ENCODE results near the gene ZNF512B.
"Not testable (repeated sequence)": the region's sequence is repeated elsewhere in the genome, so short reads cannot be mapped to it uniquely, and the experiment has no call there.

The ZNF512B gene

GRCh38 chr20:63976980-63977738 is 7.4 kb upstream of the ZNF512B start:
- no peak for DNase-seq

DNA sequence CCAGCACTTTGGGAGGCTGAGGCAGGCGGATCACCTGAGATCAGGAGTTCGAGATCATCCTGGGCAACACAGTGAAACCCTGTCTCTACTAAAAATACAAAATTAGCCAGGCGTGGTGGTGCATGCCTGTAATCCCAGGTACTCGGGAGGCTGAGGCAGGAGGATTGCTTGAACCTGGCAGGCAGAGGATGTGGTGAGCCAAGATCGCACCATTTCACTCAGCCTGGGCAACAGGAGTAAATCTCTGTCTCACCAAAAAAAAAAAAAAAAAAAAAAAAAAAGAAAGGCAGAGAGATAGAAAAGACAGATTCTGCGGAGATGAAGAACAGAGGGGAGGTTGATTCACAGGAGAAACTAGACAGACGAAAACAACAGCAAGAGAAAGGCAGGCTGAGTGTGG is 6.8 kb upstream of the ZNF512B start:
- peak; percentile 44 for DNase-seq

- DNase-seq: no peak
Measured at GRCh38 chr20:63974402-63975200, 4.9 kb upstream of the ZNF512B start.

- DNase-seq: peak; percentile 79
Measured at GRCh38 chr20:63973636-63974401, 4.1 kb upstream of the ZNF512B start.

DNA sequence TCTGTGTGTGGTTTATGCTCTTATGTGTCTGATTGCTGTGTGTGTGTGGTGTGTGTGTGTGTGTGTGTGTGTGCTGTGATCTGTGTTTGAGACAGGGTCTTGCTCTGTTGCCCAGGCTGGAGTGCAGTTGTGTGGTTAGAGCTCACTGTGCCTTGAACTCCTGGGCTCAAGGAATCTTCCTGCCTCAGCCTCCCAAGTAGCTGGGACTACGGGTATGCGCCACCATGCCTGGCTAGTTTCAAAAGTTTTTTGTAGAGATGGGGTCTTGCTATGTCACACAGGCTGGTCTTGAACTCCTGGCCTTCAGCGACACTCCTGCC is 3.4 kb upstream of the ZNF512B start:
- DNase-seq: no peak

DNA sequence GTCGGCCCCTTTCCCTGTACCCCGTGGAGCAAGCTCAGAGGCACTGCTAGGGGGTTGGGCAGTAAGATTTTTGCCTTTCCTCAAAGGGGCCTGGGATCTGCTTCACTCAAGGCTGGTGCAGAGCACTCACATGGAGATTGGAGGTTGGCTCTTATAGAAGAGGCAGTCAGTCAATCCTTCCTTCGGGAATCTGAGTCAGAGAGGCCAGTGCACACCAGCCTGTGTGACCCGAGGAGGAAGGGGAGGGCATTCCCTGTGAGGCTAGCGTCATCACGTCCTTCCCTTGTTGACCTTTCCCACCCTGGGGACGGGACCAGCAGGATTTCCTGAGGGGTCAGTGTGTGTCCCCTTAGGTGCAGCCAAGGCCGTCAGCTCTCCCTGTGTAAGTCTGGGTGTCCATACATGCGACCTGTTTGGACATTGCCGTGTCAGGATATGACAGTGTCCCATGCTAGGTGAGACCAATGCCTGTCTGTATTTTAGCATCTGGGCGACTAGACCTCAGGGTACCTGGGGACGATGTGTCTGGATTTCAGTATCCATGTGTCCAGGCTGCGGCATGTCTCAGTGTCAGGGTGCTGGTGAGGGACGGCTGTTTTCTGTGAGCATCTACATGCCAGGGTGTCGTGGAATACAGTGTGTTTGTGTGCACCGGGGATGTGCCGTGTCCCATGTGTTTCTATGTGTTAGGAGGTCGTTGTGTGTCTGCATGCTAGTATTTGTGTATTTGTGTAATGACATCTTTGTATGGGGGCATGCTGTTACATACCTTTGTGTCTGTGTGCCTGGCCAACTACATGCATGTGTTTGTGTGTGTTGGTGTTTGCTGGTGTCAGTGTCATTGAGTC is 2.8 kb upstream of the ZNF512B start:
- no peak for DNase-seq

GRCh38 chr20:63971960-63972311 is 2.2 kb upstream of the ZNF512B start:
- DNase-seq: not testable (repeated sequence)

DNA sequence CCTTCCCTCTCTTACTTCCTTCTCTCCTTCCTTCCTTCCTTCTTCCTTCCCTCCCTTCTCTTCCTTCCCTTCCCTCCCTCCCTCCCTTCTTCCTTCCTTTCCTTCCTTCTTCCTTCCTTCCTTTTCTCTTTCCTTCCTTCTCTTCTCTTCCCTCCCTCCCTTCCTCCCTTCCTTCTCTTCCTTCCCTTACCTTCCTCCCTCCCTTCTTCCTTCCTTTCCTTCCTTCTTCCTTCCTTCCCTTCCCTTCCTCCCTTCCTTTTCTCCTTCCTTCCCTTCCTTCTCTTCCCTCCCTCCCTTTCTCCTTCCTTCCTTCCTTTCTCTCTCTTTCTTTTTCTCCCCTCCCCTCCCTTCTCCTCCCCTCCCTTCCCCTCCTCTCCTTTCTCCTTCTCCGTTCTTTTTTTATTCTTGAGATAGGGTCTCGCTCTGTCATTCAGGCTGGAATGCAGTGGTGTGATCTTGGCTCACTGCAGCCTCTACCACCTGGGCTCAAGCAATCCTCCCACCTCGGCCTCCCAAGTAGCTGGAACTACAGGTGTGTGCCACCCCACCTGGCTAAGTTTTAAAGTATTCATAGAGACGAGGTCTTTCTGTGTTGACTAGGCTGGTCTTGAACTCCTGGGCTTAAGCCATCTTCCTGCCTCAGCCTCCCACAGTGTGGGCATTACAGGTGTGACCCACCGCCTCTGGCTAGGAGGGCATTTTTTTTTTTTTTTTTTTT is 1.1 kb upstream of the ZNF512B start:
- DNase-seq: no peak

DNA sequence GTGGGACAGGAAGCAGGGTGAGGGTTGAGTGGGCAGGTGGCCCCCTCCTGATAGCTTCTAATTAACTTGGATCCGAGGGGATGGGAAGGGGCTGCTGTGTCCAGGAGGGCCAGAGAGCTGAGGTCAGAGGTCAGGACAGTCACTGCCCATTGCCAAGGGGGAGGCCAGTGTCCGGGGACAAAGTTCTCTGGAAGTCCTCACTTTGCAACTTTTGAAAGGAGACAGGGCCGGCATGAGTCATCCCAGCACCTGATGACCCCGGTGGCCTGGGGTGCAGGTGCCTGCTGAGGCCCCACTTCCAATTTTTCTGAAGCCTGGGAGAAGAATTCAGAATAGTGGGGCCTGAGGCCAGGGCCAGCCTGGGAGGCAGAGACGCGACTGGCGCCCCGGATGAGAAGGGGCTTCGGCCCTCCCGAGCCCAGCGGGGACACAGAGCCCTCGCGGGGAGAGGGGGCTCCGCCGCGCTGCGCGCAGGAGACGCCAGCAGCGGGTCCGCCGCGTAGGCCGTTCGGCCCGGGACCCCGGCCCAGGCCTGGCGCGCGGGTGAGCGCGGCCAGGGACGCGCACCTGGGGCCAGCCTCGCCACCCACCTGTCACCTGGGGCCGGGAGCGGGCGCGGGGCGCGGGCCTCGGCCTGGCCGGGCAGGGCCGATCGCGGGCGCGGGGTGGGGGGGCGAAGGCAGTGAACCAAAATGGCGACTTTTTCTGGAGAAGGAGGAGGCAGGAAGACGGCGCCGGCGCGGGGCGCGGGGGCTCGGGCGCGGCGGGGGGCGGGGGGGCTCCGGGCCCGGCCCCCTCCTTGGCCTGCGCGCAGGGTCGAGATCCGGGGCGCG is 586 bp downstream of the ZNF512B start:
- peak; percentile 27 for DNase-seq

- DNase-seq: no peak
Measured at GRCh38 chr20:63968136-63968927, 1.4 kb downstream of the ZNF512B start.

DNA sequence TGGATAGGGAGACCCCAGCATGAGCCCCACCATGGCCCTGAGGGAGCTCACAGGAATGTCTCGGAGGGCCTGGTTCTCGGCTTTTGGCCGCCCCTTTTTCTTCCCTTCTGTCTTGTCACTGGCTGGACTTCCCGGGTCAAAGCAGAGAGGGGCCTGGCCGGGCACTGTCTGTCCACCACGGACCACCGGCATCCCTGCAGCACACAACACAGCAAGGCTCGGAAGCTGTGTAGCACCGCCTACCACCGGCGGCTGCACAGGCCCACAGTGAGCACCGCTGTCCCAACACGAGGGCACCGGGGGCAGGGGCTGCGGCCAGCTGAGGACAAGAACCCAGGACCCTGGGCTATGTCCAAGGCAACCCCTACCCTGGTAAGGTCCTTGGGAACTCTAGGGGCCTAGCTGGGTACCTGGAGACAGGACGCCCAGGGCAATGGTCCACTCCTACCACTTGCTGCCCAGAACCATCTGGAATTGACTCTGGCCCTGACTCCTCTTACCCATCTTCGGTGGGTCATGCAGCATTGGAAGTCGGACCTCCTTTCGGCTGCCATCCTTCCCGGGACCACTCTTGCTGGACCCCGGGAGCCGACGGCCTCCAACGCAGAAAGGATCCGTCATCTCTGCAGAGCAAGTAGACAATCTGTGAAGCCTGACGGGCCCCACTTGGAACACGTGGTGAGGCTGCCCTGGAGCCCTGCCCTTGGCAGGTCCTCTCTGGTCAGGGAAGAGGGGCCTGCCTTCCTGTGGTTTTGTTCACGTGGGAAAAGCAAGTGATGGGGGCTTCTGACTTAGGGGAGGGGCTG is 2.2 kb downstream of the ZNF512B start:
- no peak for DNase-seq

DNA sequence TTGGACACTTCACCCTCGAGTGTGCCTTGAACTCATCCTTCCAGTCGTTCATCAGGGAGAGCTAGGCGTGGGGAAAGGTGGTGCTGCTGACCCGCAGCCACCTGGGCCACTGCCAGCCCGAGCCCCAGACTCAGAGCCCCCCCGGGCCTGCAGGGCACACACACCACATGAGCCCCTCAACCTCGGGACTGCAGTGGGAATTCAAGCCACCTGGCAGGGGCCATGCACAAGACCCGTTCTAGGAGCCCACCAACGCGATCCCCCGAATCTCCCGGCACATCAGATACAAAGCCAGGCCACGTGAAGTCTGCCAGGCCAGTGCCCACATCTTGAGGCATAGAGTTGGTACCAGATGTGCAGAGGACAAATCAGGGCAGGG is 2.8 kb downstream of the ZNF512B start:
- no peak for DNase-seq

- DNase-seq: no peak
Measured at GRCh38 chr20:63966172-63966943, 3.4 kb downstream of the ZNF512B start.

DNA sequence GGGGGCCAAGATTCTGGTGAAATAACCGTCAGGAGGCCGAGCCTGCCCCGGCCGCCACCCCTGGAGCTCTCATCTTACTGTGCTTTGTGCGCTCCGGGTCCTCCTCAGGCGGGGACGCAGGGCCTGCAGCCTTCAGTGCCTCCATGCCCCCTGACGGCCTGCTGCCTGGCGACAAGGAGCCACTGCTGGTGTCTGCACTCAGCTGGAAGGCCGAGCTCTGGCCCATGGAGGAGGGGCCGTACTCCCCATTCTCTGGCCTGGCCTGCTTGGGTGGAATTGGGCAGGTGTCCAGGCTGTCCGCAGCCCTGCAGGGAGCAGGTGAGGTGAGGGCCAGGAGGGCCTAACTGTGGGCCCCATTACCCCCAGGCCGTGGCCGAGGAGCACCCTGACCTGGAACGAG is 5.3 kb downstream of the ZNF512B start:
- DNase-seq: no peak

DNA sequence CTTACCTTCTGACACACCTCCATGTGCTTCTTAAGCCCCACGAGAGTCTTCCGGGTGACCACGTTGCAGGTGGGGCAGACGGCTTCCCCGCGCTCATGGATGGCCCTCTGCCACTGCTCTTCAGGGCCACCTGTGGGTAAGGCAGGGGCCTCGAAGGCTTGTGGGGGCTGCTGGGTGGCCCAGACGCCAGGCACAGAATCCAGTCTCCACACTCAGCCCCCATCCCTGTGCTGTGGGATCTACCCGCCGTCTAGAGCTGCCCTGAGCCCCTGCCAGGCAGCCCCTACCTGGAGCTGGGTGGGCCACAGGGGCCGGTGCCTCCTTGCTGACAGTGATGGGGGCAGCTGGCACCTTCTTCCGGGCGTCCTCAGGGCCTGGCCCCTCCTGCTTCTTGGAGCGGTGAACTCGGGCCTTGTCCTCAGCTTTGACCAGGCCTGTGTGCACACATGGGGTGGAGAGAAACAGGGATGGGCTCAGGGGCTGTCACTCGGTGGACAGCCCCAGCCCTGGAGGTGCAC is 5.9 kb downstream of the ZNF512B start:
- DNase-seq: no peak

DNA sequence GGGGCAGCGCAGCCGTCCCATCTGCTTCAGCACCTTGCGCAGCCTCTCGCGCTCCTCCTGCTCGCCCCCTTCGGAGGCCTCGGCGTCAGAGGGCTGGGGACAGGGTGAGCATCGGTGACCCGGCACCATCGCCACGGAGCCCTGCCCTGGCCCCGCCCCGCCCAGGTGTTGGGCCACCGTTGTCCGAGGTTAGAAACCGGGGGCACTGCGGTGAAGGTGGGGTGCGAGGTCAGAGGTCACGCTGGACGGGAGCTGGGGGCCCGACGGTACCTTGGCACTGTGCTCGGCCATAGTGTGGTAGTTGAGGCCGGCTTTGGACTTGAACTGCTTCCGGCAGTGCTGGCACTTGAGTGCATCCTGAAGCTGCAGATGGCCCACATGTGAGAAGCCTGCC is 6.4 kb downstream of the ZNF512B start:
- DNase-seq: no peak

DNA sequence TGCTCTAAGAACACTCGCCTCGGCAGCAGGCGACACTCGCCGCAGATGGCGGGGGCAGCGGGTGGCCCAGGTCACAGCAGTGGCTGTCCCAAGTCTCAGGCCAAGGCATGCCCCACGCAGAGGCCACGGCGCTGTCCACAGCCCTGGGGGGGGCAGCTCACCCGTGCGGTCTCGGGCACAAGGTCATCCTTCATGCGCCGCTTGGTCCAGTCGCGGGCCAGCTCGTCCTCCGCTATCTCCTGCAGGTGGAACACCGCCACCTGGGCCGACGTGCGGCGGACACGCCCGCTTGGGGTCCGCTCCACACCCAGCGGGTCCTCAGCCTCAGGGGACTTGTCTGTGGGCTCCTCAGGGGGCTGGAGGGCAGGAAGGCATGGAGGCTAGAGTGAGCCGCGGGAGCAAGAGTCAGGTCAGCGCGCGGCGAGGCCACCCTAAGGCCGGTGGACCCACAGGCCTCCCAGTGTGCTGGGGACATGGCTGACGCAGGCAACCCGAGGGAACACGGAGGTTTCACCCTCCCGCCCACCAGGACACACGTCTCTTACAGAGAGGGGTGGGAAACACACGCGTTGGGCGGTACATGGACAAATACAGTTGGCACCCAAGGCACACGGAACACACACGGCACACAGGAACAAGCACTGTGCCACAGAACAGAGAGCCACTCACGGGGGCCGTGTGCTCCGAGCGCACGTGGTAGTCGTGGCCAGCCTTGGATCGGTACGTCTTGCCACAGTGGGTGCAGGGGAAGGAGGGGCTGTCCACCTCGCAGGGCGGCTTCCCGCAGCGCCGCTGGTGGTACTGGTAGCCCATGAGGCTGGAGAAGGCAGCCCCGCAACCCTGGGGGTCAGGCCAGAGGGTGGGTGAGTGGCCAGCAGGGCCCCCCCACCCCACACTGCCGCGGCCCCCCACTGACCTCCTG is 7.0 kb downstream of the ZNF512B start:
- DNase-seq: no peak
